ENCODE results near the gene MAGEA10. TPM values are rescaled to one million over a fixed set of nuclear protein-coding genes. Genes with fewer than 3 reads are reported as not detected.

MAGEA10 gene
- polyA plus RNA-seq, 3 donors = not detected

DNA sequence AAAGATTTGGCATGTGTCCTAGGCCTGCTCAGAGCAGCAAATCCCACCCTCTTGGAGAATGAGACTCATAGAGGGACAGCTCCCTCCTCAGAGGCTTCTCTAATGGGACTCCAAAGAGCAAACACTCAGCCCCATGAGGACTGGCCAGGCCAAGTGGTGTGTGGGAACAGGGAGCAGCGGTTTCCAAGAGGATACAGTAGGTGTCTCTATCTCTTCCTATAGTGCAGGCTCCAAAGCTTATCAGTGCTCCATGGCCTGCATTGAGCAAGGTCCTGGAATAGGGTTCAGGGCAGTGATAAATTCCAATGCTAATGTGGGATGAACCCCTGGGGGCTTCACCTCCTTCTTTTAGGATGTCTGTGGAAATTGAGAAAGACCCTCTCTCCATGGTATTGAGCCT, 15.7 kb upstream of the MAGEA10 start:
- Mint-ChIP-seq H3K4me3 (no peak overlapping the region), H3K36me3 (no peaks in the 10 kb centered on the region), H3K27me3 (ENCODE audit: low read depth in 3 of 3) (peaks cover 0 to 1% (median 0%) of the 10 kb centered on the region in 3 donors), H3K4me1 (no peaks in the 10 kb centered on the region), H3K9me3 (peaks cover 0 to 1% (median 0%) of the 10 kb centered on the region in 7 donors), H3K27ac (no peak overlapping the region)
- Histone ChIP-seq H3K36me3 (replicated peaks in 1 of 2; ENCODE audit: control insufficient read depth in 1 of 2, insufficient read depth in 2 of 2, low read length in 2 of 2) (no peaks in the 10 kb centered on the region), H3K9me3 (replicated peaks in 1 of 2; ENCODE audit: control insufficient read depth in 1 of 2, insufficient read depth in 1 of 2, low read length in 2 of 2) (no peaks in the 10 kb centered on the region), H3K27ac (ENCODE audit: low read depth in 1 of 2, low read length in 2 of 2) (no peak overlapping the region), H3K4me2 (replicated peaks; ENCODE audit: extremely low read depth, low read length, poor library complexity, severe bottlenecking) (no peak overlapping the region), H3K9ac (ENCODE audit: insufficient read depth, low read length, poor library complexity, severe bottlenecking) (no peak overlapping the region), H3K4me3 (replicated peaks in 1 of 3; ENCODE audit: low read depth in 2 of 3, low read length in 3 of 3) (no peak overlapping the region), H3K4me1 (ENCODE audit: control insufficient read depth in 1 of 2, insufficient read depth in 2 of 2, low read length in 2 of 2) (no peaks in the 10 kb centered on the region), H3K27me3 (ENCODE audit: control insufficient read depth in 2 of 2, insufficient read depth in 2 of 2, low read length in 2 of 2) (no peaks in the 10 kb centered on the region), H2AFZ (ENCODE audit: insufficient read depth, low read depth, low read length, poor library complexity, severe bottlenecking) (no peak overlapping the region), H4K20me1 (ENCODE audit: insufficient read depth, low read length) (no peaks in the 10 kb centered on the region), H3K79me2 (ENCODE audit: insufficient read depth, low read length) (no peaks in the 10 kb centered on the region)
- TF ChIP-seq, protein P1, sequence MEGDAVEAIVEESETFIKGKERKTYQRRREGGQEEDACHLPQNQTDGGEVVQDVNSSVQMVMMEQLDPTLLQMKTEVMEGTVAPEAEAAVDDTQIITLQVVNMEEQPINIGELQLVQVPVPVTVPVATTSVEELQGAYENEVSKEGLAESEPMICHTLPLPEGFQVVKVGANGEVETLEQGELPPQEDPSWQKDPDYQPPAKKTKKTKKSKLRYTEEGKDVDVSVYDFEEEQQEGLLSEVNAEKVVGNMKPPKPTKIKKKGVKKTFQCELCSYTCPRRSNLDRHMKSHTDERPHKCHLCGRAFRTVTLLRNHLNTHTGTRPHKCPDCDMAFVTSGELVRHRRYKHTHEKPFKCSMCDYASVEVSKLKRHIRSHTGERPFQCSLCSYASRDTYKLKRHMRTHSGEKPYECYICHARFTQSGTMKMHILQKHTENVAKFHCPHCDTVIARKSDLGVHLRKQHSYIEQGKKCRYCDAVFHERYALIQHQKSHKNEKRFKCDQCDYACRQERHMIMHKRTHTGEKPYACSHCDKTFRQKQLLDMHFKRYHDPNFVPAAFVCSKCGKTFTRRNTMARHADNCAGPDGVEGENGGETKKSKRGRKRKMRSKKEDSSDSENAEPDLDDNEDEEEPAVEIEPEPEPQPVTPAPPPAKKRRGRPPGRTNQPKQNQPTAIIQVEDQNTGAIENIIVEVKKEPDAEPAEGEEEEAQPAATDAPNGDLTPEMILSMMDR (IDR thresholded peaks at IDR 0.05) = no peak
- no peak for DNase-seq
- intact Hi-C loops (cut with micrococcal nuclease) = no loop called here
- WGBS (ENCODE audit: insufficient coverage) = no CpG with 5 or more reads among the region's 1 CpG

DNA sequence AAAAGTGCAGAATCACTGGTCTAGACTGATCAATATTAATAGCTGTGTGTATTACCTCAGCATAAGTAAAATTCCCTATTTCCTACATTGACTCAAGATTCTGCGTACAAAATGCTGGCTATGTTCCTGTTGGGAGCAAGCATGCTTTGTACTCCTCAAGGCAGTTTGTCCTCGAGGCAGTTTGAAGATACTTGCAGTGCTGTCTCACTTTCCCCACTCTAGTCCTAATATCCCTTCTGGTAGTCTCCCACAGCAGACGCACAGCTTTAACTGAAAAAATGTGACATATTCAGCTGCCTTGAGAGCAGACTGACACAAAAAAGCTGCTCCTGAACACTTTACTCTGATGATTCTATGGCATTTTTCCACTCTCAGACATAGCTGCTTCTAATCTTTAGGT, 12.9 kb upstream of the MAGEA10 start:
- Mint-ChIP-seq H3K27me3 (ENCODE audit: low read depth in 3 of 3) (peaks cover 0 to 2% (median 1%) of the 10 kb centered on the region in 3 donors), H3K4me3 (no peak overlapping the region), H3K4me1 (no peaks in the 10 kb centered on the region), H3K27ac (no peak overlapping the region), H3K36me3 (no peaks in the 10 kb centered on the region), H3K9me3 (peaks cover 0 to 1% (median 0%) of the 10 kb centered on the region in 7 donors)
- no peaks in the 10 kb centered on the region for H4K20me1 ChIP-seq (ENCODE audit: insufficient read depth, low read length)
- TF ChIP-seq, protein P1 (IDR thresholded peaks at IDR 0.05) = no peak
- H3K27me3 ChIP-seq (ENCODE audit: control insufficient read depth in 2 of 2, insufficient read depth in 2 of 2, low read length in 2 of 2) = no peaks in the 10 kb centered on the region
- H3K9me3 ChIP-seq (replicated peaks in 1 of 2; ENCODE audit: control insufficient read depth in 1 of 2, insufficient read depth in 1 of 2, low read length in 2 of 2) = no peaks in the 10 kb centered on the region
- WGBS (ENCODE audit: insufficient coverage) = 73% methylated on average over 2 of the region's 3 CpGs
- no peak overlapping the region for H2AFZ ChIP-seq (ENCODE audit: insufficient read depth, low read depth, low read length, poor library complexity, severe bottlenecking)
- H3K4me3 ChIP-seq (replicated peaks in 1 of 3; ENCODE audit: low read depth in 2 of 3, low read length in 3 of 3) = no peak overlapping the region
- intact Hi-C loops (cut with micrococcal nuclease) = no loop called here
- H3K4me1 ChIP-seq (ENCODE audit: control insufficient read depth in 1 of 2, insufficient read depth in 2 of 2, low read length in 2 of 2) = no peaks in the 10 kb centered on the region
- H3K4me2 ChIP-seq (replicated peaks; ENCODE audit: extremely low read depth, low read length, poor library complexity, severe bottlenecking) = no peak overlapping the region
- no peak for DNase-seq
- H3K36me3 ChIP-seq (replicated peaks in 1 of 2; ENCODE audit: control insufficient read depth in 1 of 2, insufficient read depth in 2 of 2, low read length in 2 of 2) = no peaks in the 10 kb centered on the region
- H3K9ac ChIP-seq (ENCODE audit: insufficient read depth, low read length, poor library complexity, severe bottlenecking) = no peak overlapping the region
- no peak overlapping the region for H3K27ac ChIP-seq (ENCODE audit: low read depth in 1 of 2, low read length in 2 of 2)
- no peaks in the 10 kb centered on the region for H3K79me2 ChIP-seq (ENCODE audit: insufficient read depth, low read length)
